Fibroblast of mammary gland (primary cell): ENCODE measurements around the gene ZBTB46.
A peak's percentile ranks its signal among the peaks of the same experiment; 100 is the strongest.

Experiments
- DNase-seq: peaks from one replicate; pipeline ENCODE4 v3.0.0-alpha.2; 2010; ENCODE audit warnings: low read depth
- H3K4me3 ChIP-seq: 2 replicates; pipeline ENCODE4 v1.5.1; 2011; ENCODE audit warnings: low read depth, mild to moderate bottlenecking, low read length, moderate library complexity; ENCODE audit not compliant: control insufficient read depth
- TF ChIP-seq, protein P1 (sequence below): conservative IDR thresholded peaks from 2 replicates; pipeline ENCODE4 v1.5.1; 2011; ENCODE audit warnings: low read depth, low read length, inconsistent platforms; ENCODE audit not compliant: control insufficient read depth, insufficient read depth

ZBTB46 gene

DNA sequence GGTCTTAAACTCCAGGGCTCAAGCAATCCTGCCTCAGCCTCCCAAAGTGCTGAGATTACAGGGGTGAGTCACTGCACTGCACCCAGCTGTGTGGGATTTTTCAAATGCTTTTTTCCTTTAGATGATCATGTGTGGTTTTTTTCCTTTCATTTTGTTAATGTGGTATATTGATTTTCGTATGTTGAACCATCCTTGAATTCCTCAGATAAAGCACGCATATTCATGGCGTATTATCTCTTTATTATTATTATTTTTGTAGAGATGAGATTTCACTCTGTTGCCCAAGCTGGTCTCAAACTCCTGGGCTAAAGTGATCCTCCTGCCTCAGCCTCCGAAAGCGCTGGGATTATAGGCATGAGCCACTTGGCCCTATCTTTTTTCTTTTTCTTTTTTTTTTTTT, 116.2 kb downstream of the ZBTB46 start:
- TF ChIP-seq, protein P1, sequence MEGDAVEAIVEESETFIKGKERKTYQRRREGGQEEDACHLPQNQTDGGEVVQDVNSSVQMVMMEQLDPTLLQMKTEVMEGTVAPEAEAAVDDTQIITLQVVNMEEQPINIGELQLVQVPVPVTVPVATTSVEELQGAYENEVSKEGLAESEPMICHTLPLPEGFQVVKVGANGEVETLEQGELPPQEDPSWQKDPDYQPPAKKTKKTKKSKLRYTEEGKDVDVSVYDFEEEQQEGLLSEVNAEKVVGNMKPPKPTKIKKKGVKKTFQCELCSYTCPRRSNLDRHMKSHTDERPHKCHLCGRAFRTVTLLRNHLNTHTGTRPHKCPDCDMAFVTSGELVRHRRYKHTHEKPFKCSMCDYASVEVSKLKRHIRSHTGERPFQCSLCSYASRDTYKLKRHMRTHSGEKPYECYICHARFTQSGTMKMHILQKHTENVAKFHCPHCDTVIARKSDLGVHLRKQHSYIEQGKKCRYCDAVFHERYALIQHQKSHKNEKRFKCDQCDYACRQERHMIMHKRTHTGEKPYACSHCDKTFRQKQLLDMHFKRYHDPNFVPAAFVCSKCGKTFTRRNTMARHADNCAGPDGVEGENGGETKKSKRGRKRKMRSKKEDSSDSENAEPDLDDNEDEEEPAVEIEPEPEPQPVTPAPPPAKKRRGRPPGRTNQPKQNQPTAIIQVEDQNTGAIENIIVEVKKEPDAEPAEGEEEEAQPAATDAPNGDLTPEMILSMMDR = no peak
- H3K4me3 ChIP-seq = no peak overlapping the region

DNA sequence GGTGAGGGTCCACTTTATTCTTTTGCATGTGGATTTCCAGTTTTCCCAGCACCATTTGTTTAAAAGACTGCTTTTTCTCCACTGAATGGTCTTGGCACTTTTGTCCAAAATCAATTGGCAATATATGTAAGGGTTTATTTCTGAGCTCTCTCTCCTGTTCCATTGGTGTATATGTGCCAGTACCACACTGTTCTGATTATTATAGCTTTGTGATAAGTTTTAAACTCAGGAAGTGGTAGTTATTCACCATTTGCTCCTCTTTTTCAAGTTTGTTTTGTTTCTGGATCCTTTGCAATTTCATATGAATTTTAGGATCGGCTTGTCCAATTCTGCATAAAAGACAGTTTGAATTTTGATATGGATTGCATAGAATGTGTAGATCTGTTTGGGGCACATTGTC, 118.9 kb downstream of the ZBTB46 start:
- no peak for DNase-seq
- TF ChIP-seq, protein P1 = no peak
- H3K4me3 ChIP-seq = no peak overlapping the region

More for the DNA sequence above, 116.2 kb downstream of the ZBTB46 start:
- no peak for DNase-seq

DNA sequence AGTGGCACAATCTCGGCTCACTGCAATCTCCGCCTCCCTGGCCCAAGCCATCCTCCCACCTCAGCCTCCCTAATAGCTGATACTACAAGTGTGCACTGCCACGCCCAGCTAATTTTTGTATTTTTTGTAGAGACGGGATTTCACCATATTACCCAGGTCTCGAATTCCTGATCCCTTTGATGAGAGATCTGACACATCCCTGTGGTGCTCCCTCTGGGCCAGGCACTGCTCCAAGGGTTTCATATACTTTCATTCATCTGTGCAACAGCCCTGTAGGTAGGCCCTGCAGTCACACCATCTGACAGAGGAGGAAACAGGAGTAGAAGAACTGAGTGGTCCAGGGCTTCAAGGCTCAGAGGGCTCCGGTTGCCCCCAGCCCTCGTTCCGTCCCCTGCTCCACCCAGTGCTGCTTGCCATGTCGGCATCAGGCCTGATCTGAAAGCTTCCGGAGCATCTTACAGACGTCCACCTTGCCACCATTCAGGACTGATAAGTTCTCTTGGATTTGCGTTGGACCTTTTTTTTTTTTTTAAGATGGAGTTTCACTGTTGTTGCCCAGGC, 119.9 kb downstream of the ZBTB46 start:
- no peak for DNase-seq
- no peak overlapping the region for H3K4me3 ChIP-seq
- TF ChIP-seq, protein P1 = no peak

DNA sequence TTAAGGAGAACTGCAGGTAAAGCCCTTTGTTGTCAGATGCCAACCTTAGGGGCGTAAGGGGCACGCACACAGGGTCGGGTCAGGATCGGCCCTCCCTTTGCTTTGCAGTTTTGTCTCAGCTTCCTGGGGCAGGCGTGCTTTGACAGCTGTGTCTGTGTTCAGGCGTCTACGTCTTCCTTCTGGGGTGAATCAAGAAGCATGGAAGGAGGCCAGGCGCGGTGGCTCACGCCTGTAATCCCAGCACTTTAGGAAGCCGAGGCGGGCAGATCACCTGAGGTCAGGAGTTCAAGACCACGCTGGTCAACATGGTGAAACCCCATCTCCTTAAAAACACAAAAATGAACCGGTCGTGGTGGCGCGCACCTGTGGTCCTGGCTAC, 121.9 kb downstream of the ZBTB46 start:
- no peak for DNase-seq
- peak overlapping the region; percentile 72 for H3K4me3 ChIP-seq
- TF ChIP-seq, protein P1 = no peak

DNA sequence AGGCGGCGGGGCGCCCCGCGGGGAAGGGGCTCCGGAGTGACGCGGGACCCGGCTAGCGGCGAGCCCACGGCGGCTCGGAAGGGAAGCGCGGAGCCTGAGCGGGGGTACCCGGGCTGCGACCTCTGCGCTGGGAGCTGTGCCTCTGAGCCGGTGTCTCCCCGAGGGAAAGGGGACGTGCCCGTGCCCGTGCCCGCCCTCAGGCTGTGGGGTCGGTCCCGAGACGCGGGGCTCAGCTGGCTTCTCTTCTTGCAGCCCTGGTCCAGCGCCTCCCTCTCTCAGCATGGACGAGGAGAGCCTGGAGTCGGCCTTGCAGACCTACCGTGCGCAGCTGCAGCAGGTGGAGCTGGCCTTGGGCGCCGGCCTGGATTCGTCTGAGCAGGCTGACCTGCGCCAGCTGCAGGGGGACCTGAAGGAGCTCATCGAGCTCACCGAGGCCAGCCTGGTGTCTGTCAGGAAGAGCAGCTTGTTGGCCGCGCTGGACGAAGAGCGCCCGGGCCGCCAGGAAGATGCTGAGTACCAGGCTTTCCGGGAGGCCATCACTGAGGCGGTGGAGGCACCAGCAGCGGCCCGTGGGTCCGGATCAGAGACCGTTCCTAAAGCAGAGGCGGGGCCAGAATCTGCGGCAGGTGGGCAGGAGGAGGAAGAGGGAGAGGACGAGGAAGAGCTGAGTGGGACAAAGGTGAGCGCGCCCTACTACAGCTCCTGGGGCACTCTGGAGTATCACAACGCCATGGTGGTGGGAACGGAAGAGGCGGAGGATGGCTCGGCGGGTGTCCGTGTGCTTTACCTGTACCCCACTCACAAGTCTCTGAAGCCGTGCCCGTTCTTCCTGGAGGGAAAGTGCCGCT, 122.5 kb downstream of the ZBTB46 start:
- DNase-seq = no peak
- peak overlapping the region; percentile 72 for H3K4me3 ChIP-seq
- TF ChIP-seq, protein P1 = no peak

DNA sequence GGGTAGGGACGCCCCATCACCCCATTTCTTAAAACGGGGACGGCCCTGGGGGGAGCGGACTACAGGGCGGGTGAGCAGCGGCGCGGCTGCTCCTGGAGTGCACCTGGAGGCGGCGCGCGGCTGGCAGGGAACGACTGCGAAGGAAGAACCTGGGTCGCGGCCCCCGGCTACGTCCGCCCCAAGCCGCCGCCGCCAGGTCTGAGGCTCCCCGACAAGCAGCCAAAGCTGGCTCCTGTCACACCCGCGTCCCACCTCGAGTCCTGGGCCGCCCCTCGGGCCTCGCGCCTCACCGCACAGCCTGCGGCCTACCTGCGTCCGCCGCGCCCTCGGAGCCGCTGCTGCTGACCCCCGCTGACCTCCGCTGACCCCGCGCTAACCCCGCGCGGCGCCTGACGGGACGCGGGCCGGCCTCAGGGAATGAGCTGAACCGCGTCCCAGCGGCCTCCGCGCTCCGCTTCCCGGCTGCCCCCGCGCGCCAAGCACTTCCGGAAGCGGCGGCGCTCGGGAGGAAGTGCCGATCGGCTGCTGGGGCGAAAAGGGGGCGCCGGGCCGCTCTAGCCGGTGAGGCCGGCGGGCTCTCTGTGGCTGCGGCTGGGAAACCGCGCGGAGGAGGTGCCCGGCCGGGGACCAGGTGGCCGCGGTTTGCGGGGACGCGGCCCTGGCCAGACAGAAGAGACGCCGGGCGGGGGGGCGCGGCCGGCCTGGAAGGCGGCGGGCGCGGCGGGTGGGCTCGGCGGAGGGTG, 123.3 kb downstream of the ZBTB46 start, which contains the start of the genes ARFRP1 and ZGPAT:
Gene ARFRP1, minus strand, starts transcription at position 419 of the 743 bp plus-strand sequence. CDS start 885 bp downstream, outside the sequence.
Gene ZGPAT, plus strand, starts transcription at position 482 of the 743 bp plus-strand sequence. CDS start 542 bp downstream, outside the sequence.
- TF ChIP-seq, protein P1 = no peak
- peak; percentile 75 for DNase-seq
- peak within 1 kb of the TSS; percentile 72 for H3K4me3 ChIP-seq
